CD14-positive monocyte (primary cell): ENCODE data around the gene URGCP. TPM values are rescaled to one million over a fixed set of nuclear protein-coding genes. Genes with fewer than 3 reads are reported as not detected.

Experiments
- DNase-seq, 3 donors: peaks; one replicate each; pipeline ENCODE4 v3.0.0-alpha.2; 2011 to 2022
- H2AFZ ChIP-seq: 2 replicates; pipeline ENCODE4 v1.6.0; 2012; ENCODE audit warnings: mild to moderate bottlenecking, low read depth, low read length, inconsistent platforms; ENCODE audit not compliant: insufficient read depth, poor library complexity, severe bottlenecking
- H3K27ac ChIP-seq, 2 donors: 1 replicate in 1 of 2; 2 replicates in 1 of 2; pipeline ENCODE4 v1.5.1; 2012 to 2013; ENCODE audit warnings: low read length in 2 of 2, control low read depth in 1 of 2, inconsistent platforms in 1 of 2, low read depth in 1 of 2, mild to moderate bottlenecking in 1 of 2
- H3K27me3 ChIP-seq, 2 donors: one replicate each; pipeline versions ENCODE4 v1.6.0 to v1.6.1; 2011 to 2013; ENCODE audit warnings: low read length in 2 of 2; ENCODE audit not compliant: control insufficient read depth in 2 of 2, insufficient read depth in 2 of 2
- H3K36me3 ChIP-seq, 2 donors: replicated peaks in 1 of 2; 1 replicate in 1 of 2; 2 replicates in 1 of 2; pipeline versions ENCODE4 v1.5.1 to v1.6.1; 2012 to 2013; ENCODE audit warnings: low read length in 2 of 2, control low read depth in 1 of 2, inconsistent platforms in 1 of 2, mild to moderate bottlenecking in 1 of 2; ENCODE audit not compliant: insufficient read depth in 2 of 2, control insufficient read depth in 1 of 2
- H3K4me1 ChIP-seq, 2 donors: 1 replicate in 1 of 2; 2 replicates in 1 of 2; pipeline versions ENCODE4 v1.5.1 to v1.6.1; 2012 to 2013; ENCODE audit warnings: low read length in 2 of 2, control low read depth in 1 of 2, inconsistent platforms in 1 of 2, mild to moderate bottlenecking in 1 of 2, moderate library complexity in 1 of 2; ENCODE audit not compliant: insufficient read depth in 2 of 2, control insufficient read depth in 1 of 2
- H3K4me2 ChIP-seq: replicated peaks from 2 replicates; pipeline ENCODE3; 2012; ENCODE audit warnings: low read length, moderate library complexity, mild to moderate bottlenecking; ENCODE audit not compliant: poor library complexity, severe bottlenecking; ENCODE audit errors: extremely low read depth
- H3K4me3 ChIP-seq, 3 experiments: fragments of 200-600 bp in 1 of 3; sonication (generic) in 1 of 3; replicated peaks in 1 of 3; 1 replicate in 2 of 3; 2 replicates in 1 of 3; pipeline ENCODE4 v1.5.1; 2011 to 2013; ENCODE audit warnings: low read length in 3 of 3, mild to moderate bottlenecking in 3 of 3, control low read depth in 2 of 3, low read depth in 2 of 3, inconsistent platforms in 1 of 3, moderate library complexity in 1 of 3
- H3K79me2 ChIP-seq: 2 replicates; pipeline ENCODE4 v1.6.0; 2012; ENCODE audit warnings: mild to moderate bottlenecking, control low read depth, inconsistent platforms, low read length, moderate library complexity; ENCODE audit not compliant: insufficient read depth
- H3K9ac ChIP-seq: 2 replicates; pipeline ENCODE4 v1.6.0; 2017; ENCODE audit warnings: low read length, mild to moderate bottlenecking; ENCODE audit not compliant: insufficient read depth, poor library complexity, severe bottlenecking
- H3K9me3 ChIP-seq, 2 donors: replicated peaks in 1 of 2; 1 replicate in 1 of 2; 2 replicates in 1 of 2; pipeline versions ENCODE4 v1.5.1 to v1.6.1; 2012 to 2013; ENCODE audit warnings: low read length in 2 of 2, control low read depth in 1 of 2; ENCODE audit not compliant: control insufficient read depth in 1 of 2, insufficient read depth in 1 of 2
- H4K20me1 ChIP-seq: 2 replicates; pipeline ENCODE4 v1.6.0; 2012; ENCODE audit warnings: mild to moderate bottlenecking, low read length, control low read depth, moderate library complexity; ENCODE audit not compliant: insufficient read depth
- H3K27ac Mint-ChIP-seq, 7 donors: one replicate each; pipeline ENCODE4 v1.8.0; 2020; ENCODE audit warnings: mild to moderate bottlenecking in 7 of 7, mixed read lengths in 7 of 7, moderate library complexity in 6 of 7, inconsistent platforms in 2 of 7
- H3K27me3 Mint-ChIP-seq, 3 donors: one replicate each; pipeline ENCODE4 v1.8.0; 2021 to 2022; ENCODE audit warnings: low read depth in 3 of 3, mild to moderate bottlenecking in 3 of 3, mixed read lengths in 3 of 3, moderate library complexity in 3 of 3, inconsistent platforms in 1 of 3
- H3K36me3 Mint-ChIP-seq, 2 donors: one replicate each; pipeline ENCODE4 v1.8.0; 2020; ENCODE audit warnings: mixed read lengths in 2 of 2, inconsistent platforms in 1 of 2, mild to moderate bottlenecking in 1 of 2
- H3K4me1 Mint-ChIP-seq: one replicate; pipeline ENCODE4 v1.8.0; 2020; ENCODE audit warnings: mild to moderate bottlenecking, mixed read lengths
- H3K4me3 Mint-ChIP-seq, 2 donors: one replicate each; pipeline ENCODE4 v1.8.0; 2020; ENCODE audit warnings: mild to moderate bottlenecking in 2 of 2, mixed read lengths in 2 of 2, moderate library complexity in 1 of 2
- H3K9me3 Mint-ChIP-seq, 7 donors: one replicate each; pipeline ENCODE4 v1.8.0; 2020 to 2022; ENCODE audit warnings: mixed read lengths in 7 of 7, mild to moderate bottlenecking in 6 of 7, moderate library complexity in 6 of 7, inconsistent platforms in 2 of 7
- WGBS: methylation state at CpG from one replicate; pipeline ENCODE4 v1.1.5; 2013; ENCODE audit warnings: missing lambda C conversion rate; ENCODE audit not compliant: insufficient coverage; 5-methylcytosine and 5-hydroxymethylcytosine counted together
- intact Hi-C, 2 donors: fragments of 100-400 bp; cut with micrococcal nuclease; formaldehyde crosslinking; loops; one replicate each; pipeline versions ENCODE4 v1.15.0 to v1.15.1; 2023
- polyA plus RNA-seq, 3 donors: library from polyadenylated mRNA; depleted of rRNA in 1 of 3; unstranded in 2 of 3; stranded (reverse) in 1 of 3; fragments of 300-500 nt in 2 of 3; fragments of >200 nt in 1 of 3; fragmentation: Illumina TruSeq in 2 of 3; gene quantifications; 1 replicate in 2 of 3; 2 replicates in 1 of 3; pipeline ENCODE4 v1.2.3, GENCODE V29; 2012 to 2021
- TF ChIP-seq, protein P1 (sequence below): fragments of 200-600 bp; IDR thresholded peaks from one replicate; pipeline ENCODE4 v1.8.0; 2022; ENCODE audit warnings: antibody characterized with exemption, mild to moderate bottlenecking

URGCP gene
- polyA plus RNA-seq, 3 donors, result 5.7 to 6.8 (median 5.9) TPM

DNA sequence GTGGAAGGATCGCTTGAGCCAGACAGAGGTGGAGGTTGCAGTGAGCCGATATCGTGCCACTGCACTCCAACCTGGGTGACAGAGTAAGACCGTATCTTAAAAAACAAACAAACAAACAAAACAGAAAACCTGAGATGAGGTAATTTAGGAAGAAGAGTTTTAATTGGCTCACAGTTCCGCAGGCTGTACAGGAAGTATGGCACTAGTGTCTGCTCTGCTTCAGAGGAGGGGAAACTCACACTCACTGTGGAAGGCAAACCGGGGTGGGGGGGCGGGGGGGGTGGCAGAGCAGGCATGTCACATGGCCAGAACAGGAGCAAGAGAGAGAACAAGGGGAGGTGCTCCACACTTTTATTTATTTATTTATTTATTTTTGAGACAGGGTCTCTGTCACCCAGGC, 24.9 kb upstream of the URGCP start:
- no peaks in the 10 kb centered on the region for H4K20me1 ChIP-seq
- H2AFZ ChIP-seq, result no peak overlapping the region
- Mint-ChIP-seq H3K27me3 (peaks cover 0 to 5% (median 0%) of the 10 kb centered on the region in 3 donors), H3K4me1 (peaks cover 8% of the 10 kb centered on the region), H3K9me3 (peaks cover 0 to 1% (median 0%) of the 10 kb centered on the region in 7 donors), H3K4me3 (no peak overlapping the region), H3K36me3 (peaks cover 0 to 2% of the 10 kb centered on the region in 2 donors), H3K27ac (no peak overlapping the region)
- no peaks in the 10 kb centered on the region for H3K79me2 ChIP-seq
- no peak overlapping the region for H3K27ac ChIP-seq
- H3K9me3 ChIP-seq, result no peaks in the 10 kb centered on the region
- 29% methylated on average over 1 of the region's 7 CpGs for WGBS
- no peaks in the 10 kb centered on the region for H3K27me3 ChIP-seq
- no peak overlapping the region for H3K4me3 ChIP-seq
- no peak overlapping the region for H3K4me2 ChIP-seq
- TF ChIP-seq, protein P1, sequence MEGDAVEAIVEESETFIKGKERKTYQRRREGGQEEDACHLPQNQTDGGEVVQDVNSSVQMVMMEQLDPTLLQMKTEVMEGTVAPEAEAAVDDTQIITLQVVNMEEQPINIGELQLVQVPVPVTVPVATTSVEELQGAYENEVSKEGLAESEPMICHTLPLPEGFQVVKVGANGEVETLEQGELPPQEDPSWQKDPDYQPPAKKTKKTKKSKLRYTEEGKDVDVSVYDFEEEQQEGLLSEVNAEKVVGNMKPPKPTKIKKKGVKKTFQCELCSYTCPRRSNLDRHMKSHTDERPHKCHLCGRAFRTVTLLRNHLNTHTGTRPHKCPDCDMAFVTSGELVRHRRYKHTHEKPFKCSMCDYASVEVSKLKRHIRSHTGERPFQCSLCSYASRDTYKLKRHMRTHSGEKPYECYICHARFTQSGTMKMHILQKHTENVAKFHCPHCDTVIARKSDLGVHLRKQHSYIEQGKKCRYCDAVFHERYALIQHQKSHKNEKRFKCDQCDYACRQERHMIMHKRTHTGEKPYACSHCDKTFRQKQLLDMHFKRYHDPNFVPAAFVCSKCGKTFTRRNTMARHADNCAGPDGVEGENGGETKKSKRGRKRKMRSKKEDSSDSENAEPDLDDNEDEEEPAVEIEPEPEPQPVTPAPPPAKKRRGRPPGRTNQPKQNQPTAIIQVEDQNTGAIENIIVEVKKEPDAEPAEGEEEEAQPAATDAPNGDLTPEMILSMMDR, result no peak
- H3K4me1 ChIP-seq, result peaks cover 8 to 11% of the 10 kb centered on the region in 2 donors
- no peaks in the 10 kb centered on the region for H3K36me3 ChIP-seq
- H3K9ac ChIP-seq, result no peak overlapping the region
- DNase-seq, result no peak
- intact Hi-C loops, result no loop called here

DNA sequence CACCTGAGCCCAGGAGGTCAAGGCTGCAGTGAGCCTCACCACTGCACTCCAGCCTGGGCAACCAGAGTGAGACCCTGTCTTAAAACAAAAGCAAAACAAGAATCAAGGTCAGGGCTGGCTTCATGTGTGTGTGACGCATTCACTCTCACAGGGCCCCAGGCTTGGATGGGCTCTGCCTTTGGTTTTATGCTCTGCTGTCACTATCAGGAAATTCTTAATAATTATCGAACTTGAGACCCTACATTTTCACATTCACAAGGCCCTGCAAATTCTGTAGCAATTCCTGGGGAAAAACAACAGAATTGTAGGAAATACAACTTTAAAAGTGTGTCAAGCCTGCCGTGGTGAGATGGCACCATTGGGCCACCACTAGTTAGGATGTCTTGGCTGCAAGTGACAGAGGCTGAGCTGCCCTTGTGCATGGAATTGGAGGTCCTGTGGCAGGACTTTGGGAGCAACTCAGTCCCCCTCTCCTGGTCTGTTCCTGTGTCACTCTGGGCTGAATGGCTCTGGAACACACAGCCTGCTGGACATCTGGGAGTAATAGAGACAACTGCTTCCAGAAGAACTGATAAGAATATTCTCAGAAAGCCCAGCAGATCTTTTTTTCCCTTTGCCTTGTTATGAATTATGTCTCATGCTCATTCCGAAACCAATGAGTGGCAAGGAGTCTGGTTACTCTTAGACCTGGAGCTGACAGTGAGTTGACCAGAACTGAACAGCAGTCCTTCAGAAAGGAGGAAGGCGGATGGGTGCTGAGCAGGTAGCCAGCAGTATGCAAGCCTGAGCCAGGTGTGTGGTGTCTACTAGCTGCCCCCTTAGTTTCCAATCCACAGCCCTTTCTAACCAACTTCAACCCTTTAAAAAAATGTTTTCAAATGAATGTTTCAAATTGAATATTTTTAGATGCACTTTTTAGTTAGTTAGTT, 23.4 kb upstream of the URGCP start:
- no peaks in the 10 kb centered on the region for H3K27me3 ChIP-seq
- Mint-ChIP-seq H3K4me1 (peaks cover 16% of the 10 kb centered on the region), H3K27ac (no peak overlapping the region), H3K4me3 (no peak overlapping the region), H3K9me3 (peaks cover 0 to 1% (median 0%) of the 10 kb centered on the region in 7 donors), H3K36me3 (peaks cover 0 to 2% of the 10 kb centered on the region in 2 donors), H3K27me3 (peaks cover 0 to 6% (median 0%) of the 10 kb centered on the region in 3 donors)
- no peak overlapping the region for H3K4me3 ChIP-seq
- no peak for DNase-seq
- no peak overlapping the region for H3K4me2 ChIP-seq
- intact Hi-C loops, result no loop called here
- H4K20me1 ChIP-seq, result no peaks in the 10 kb centered on the region
- no peaks in the 10 kb centered on the region for H3K36me3 ChIP-seq
- H3K79me2 ChIP-seq, result peaks cover 5% of the 10 kb centered on the region
- H3K9ac ChIP-seq, result no peak overlapping the region
- H3K27ac ChIP-seq, result no peak overlapping the region
- no peaks in the 10 kb centered on the region for H3K9me3 ChIP-seq
- WGBS, result 89% methylated on average over 1 of the region's 5 CpGs
- TF ChIP-seq, protein P1, result no peak
- no peak overlapping the region for H2AFZ ChIP-seq
- H3K4me1 ChIP-seq, result peaks cover 15 to 25% of the 10 kb centered on the region in 2 donors
